ENCODE measurements around the gene RBKS.
"Not testable (repeated sequence)": the region's sequence is repeated elsewhere in the genome, so short reads cannot be mapped to it uniquely, and the experiment has no call there.

- not testable (repeated sequence) for TF ChIP-seq EZH2 (IDR thresholded peaks at IDR 0.05; ENCODE audit: low read length, missing control alignments); CTCF (conservative IDR thresholded peaks at IDR 0.05 in 1 of 2, IDR thresholded peaks at IDR 0.05 in 1 of 2; ENCODE audit: low read depth in 1 of 2, low read length in 2 of 2)
Observed at GRCh38 chr2:27881815-27882583, 8.2 kb downstream of the RBKS start.
